ENCODE results near the gene MARS2.
A peak's percentile ranks its signal among the peaks of the same experiment; 100 is the strongest.

DNA sequence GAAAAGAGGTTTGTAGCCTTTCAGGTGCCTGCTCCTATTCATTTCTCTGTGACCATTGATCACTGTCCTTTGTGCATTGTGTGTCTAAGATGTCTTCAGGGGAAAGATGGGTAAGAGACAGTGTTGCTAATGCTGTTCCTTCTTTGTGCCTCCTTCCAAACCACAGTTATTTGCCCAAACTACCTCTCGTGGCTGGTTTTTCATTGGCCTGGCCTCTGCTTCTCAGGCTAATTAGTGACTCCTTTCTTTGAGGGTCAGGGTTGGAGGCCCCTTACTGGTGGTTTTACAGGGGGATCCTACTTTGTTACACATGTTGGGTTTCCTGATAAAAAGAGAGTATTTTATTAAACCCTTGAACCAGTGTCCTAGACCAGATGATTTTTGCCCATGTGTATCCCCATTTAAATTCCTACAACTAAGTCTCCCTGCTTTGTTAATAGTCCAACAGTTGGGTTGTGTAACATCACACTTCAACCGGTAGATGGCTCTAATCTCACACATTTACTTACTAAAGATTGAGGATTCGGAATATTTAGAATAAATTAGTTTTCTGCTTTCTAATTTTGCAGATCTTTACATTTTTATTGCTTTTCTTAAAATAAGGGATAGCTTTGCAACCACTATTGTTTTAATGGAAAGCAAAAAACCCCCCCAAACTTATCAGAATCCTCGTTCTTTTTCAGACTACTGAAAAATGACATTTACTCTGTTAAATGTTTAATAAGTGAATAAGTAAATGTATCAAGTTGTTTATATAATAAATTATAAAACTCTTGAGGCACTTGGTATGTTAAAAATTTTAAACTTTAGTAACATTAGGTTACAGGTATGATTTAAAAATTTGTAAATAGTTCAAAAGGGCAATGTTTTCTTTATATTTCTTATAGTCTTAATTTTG lies 2.4 kb downstream of the MARS2 start:
- TF ChIP-seq EZH2 (IDR thresholded peaks at IDR 0.05; ENCODE audit: low read length, missing control alignments), result no peak
- TF ChIP-seq, protein P1, sequence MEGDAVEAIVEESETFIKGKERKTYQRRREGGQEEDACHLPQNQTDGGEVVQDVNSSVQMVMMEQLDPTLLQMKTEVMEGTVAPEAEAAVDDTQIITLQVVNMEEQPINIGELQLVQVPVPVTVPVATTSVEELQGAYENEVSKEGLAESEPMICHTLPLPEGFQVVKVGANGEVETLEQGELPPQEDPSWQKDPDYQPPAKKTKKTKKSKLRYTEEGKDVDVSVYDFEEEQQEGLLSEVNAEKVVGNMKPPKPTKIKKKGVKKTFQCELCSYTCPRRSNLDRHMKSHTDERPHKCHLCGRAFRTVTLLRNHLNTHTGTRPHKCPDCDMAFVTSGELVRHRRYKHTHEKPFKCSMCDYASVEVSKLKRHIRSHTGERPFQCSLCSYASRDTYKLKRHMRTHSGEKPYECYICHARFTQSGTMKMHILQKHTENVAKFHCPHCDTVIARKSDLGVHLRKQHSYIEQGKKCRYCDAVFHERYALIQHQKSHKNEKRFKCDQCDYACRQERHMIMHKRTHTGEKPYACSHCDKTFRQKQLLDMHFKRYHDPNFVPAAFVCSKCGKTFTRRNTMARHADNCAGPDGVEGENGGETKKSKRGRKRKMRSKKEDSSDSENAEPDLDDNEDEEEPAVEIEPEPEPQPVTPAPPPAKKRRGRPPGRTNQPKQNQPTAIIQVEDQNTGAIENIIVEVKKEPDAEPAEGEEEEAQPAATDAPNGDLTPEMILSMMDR (conservative IDR thresholded peaks at IDR 0.05 in 1 of 2, IDR thresholded peaks at IDR 0.05 in 1 of 2; ENCODE audit: low read depth in 1 of 2, low read length in 2 of 2), result peak; percentile 56 to 77

Measured in fibroblast of lung (primary cell).